ENCODE measurements around the gene PRRC2C. TPM values are rescaled to one million over a fixed set of nuclear protein-coding genes. Genes with fewer than 3 reads are reported as not detected.
"Not testable (repeated sequence)": the region's sequence is repeated elsewhere in the genome, so short reads cannot be mapped to it uniquely, and the experiment has no call there.

Gene PRRC2C
- total RNA-seq, 1 experiment from 2014 or later: 19.5 TPM

DNA sequence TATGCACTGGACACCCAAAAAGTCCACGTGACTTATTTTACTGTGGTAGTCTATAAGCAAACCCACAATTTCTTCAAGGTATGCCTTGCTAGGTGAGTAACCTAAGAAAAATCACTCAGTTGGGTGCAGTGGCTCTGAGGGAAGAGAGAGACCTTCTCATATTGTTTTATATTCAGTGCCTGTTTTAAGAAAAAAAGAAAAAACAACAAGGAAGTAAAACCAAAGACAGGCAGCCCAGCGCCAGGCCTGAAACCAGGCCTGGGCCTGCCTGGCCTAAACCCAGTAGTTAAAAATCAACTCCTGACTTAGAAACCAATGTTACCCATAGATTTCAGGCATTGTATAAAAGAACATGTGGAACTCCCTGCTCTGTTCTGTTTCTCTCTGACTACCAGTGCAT is 115.0 kb downstream of the PRRC2C start:
- not testable (repeated sequence) for H3K9me3 ChIP-seq, DNase-seq, H3K27me3 ChIP-seq, H3K4me3 ChIP-seq
- H3K36me3 ChIP-seq: peaks cover 16% of the 10 kb centered on the region

GRCh38 chr1:171600862-171601261 is 115.5 kb downstream of the PRRC2C start:
- no peak overlapping the region for H3K4me3 ChIP-seq
- no peaks in the 10 kb centered on the region for H3K27me3 ChIP-seq
- peaks cover 13% of the 10 kb centered on the region for H3K36me3 ChIP-seq
- DNase-seq: no peak
- H3K9me3 ChIP-seq: no peaks in the 10 kb centered on the region

DNA sequence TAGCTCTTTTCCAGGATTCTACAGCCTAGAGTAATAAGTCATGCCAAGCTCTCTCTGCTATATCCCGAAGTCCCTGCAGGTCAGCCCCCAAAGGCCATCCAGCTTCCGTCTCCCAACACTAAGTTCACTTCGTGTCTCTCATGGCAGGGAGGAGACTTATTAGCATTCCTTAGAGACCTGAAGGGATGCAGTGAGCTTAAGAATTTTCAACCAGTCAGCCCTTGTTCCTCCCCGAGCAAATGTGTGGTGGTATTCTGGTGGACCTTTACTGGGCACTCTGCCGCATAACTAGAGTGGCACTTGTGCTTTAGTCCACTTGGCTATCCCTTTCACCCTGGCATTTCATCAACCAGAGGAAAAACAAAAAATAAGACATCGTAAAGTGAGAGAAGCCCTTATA is 117.7 kb downstream of the PRRC2C start:
- not testable (repeated sequence) for H3K4me3 ChIP-seq, H3K9me3 ChIP-seq, H3K36me3 ChIP-seq, H3K27me3 ChIP-seq, DNase-seq

DNA sequence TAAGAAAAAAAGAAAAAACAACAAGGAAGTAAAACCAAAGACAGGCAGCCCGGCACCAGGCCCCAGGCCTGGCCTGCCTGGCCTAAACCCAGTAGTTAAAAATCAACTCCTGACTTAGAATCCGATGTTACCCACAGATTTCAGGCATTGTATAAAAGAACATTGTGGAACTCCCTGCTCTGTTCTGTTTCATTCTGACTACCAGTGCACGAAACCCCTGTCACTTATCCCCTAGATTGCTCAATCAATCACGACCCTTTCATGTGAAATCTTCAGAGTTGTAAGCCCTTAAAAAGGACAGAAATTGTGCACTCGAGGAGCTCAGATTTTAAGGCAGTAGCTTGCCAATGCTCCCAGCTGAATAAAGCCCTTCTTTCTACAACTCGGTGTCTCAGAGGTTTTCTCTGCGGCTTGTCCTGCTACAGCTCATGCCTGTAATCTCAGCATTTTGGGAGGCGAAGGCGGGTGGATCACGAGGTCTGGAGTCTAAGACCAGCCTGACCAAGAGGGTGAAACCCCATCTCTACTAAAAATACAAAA is 121.1 kb downstream of the PRRC2C start:
- Histone ChIP-seq H3K27me3 (no peaks in the 10 kb centered on the region), H3K9me3 (no peaks in the 10 kb centered on the region), H3K36me3 (no peaks in the 10 kb centered on the region), H3K4me3 (no peak overlapping the region)
- no peak for DNase-seq

- DNase-seq: peak; percentile 51
- no peaks in the 10 kb centered on the region for H3K9me3 ChIP-seq
- H3K27me3 ChIP-seq: no peaks in the 10 kb centered on the region
- no peak overlapping the region for H3K4me3 ChIP-seq
- no peaks in the 10 kb centered on the region for H3K36me3 ChIP-seq
These were observed 125.1 kb downstream of the PRRC2C start for GRCh38 chr1:171610385-171610784.

- no peak for DNase-seq
- no peaks in the 10 kb centered on the region for H3K27me3 ChIP-seq
- no peaks in the 10 kb centered on the region for H3K9me3 ChIP-seq
- H3K36me3 ChIP-seq: no peaks in the 10 kb centered on the region
- no peak overlapping the region for H3K4me3 ChIP-seq
These were observed 126.0 kb downstream of the PRRC2C start for GRCh38 chr1:171611306-171611705.

DNA sequence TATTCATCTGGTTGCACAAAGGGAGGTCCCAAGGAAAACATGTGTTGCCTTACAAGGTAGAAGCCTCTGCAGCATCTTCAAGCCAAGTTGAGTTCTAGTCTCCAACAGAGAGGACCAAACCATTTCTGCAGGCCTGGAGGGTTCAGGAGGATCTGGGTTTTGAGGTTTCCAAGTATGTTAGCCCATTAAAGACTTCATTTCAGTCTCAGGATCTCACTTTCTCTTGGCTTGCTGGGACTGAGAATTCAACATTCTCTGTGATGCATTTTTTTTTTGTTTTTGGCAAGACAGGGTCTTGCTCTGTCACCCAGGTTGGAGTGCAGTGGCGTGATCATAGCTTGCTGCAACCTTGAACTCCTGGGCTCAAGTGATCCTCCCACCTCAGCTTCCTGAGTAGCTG is 128.0 kb downstream of the PRRC2C start:
- H3K4me3 ChIP-seq: no peak overlapping the region
- H3K9me3 ChIP-seq: no peaks in the 10 kb centered on the region
- no peak for DNase-seq
- no peaks in the 10 kb centered on the region for H3K36me3 ChIP-seq
- no peaks in the 10 kb centered on the region for H3K27me3 ChIP-seq

- H3K36me3 ChIP-seq, DNase-seq, H3K27me3 ChIP-seq, H3K9me3 ChIP-seq, H3K4me3 ChIP-seq: not testable (repeated sequence)
These were observed 130.0 kb downstream of the PRRC2C start for GRCh38 chr1:171615122-171615906.

DNA sequence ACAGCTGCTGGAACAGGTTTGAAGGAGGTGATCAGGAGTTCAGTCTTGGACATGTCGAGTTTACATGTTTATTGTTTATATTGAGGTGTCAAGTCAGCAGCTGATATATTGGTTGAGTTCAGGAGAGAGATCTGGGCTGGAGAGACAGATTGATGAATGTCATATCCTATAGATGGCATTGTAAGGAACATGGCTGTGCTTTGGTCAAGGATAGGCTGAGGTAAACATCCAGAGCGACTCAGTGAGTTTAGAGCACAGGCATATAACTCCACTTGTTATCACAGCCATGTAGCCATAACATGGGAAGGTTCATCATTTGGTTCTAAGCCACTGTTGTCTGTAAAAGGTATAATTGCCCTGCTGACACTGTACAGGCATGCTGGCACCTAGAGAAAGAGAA is 131.3 kb downstream of the PRRC2C start:
- no peaks in the 10 kb centered on the region for H3K27me3 ChIP-seq
- H3K9me3 ChIP-seq: no peaks in the 10 kb centered on the region
- no peaks in the 10 kb centered on the region for H3K36me3 ChIP-seq
- no peak overlapping the region for H3K4me3 ChIP-seq
- no peak for DNase-seq

- H3K27me3 ChIP-seq: no peaks in the 10 kb centered on the region
- DNase-seq: no peak
- H3K36me3 ChIP-seq: no peaks in the 10 kb centered on the region
These were observed 136.8 kb downstream of the PRRC2C start, which contains the start of gene MYOCOS for GRCh38 chr1:171622152-171622462. Gene MYOCOS, plus strand, starts transcription at chr1:171622243. Its CDS starts 1,641 bp downstream, at chr1:171623884.

GRCh38 chr1:171623651-171624331 is 138.5 kb downstream of the PRRC2C start:
- H3K4me3 ChIP-seq: no peak overlapping the region
- no peaks in the 10 kb centered on the region for H3K36me3 ChIP-seq
- no peak for DNase-seq
- H3K9me3 ChIP-seq: no peaks in the 10 kb centered on the region
- H3K27me3 ChIP-seq: no peaks in the 10 kb centered on the region

More at GRCh38 chr1:171622152-171622462, 136.8 kb downstream of the PRRC2C start, which contains the start of gene MYOCOS:
- Histone ChIP-seq H3K9me3 (no peaks in the 10 kb centered on the region), H3K4me3 (no peak within 1 kb of the TSS)

- Histone ChIP-seq H3K4me3 (no peak overlapping the region), H3K36me3 (no peaks in the 10 kb centered on the region), H3K9me3 (no peaks in the 10 kb centered on the region), H3K27me3 (no peaks in the 10 kb centered on the region)
- DNase-seq: no peak
These were observed 139.9 kb downstream of the PRRC2C start for GRCh38 chr1:171625225-171625624.

GRCh38 chr1:171627020-171627419 is 141.7 kb downstream of the PRRC2C start:
- H3K36me3 ChIP-seq: no peaks in the 10 kb centered on the region
- H3K4me3 ChIP-seq: no peak overlapping the region
- no peak for DNase-seq
- H3K27me3 ChIP-seq: no peaks in the 10 kb centered on the region
- no peaks in the 10 kb centered on the region for H3K9me3 ChIP-seq

GRCh38 chr1:171628225-171628624 is 142.9 kb downstream of the PRRC2C start:
- Histone ChIP-seq H3K27me3 (no peaks in the 10 kb centered on the region), H3K36me3 (no peaks in the 10 kb centered on the region), H3K9me3 (no peaks in the 10 kb centered on the region), H3K4me3 (no peak overlapping the region)
- DNase-seq: no peak

DNA sequence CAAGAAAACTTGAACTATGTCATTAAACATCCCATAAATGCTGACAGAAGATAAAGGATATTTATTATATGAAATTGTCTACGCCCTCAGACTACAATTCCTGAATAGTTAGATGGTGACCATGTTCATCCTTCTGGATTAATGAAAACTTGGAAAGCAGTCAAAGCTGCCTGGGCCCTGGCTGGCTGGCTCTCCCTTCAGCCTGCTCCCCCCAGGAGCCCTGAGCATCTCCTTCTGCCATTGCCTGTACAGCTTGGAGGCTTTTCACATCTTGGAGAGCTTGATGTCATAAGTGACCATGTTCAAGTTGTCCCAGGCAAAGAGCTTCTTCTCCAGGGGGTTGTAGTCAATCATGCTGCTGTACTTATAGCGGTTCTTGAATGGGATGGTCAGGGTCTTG is 150.3 kb downstream of the PRRC2C start:
- no peaks in the 10 kb centered on the region for H3K36me3 ChIP-seq
- no peak overlapping the region for H3K4me3 ChIP-seq
- no peak for DNase-seq
- no peaks in the 10 kb centered on the region for H3K27me3 ChIP-seq
- no peaks in the 10 kb centered on the region for H3K9me3 ChIP-seq

GRCh38 chr1:171636141-171636540 is 150.8 kb downstream of the PRRC2C start:
- no peak for DNase-seq

GRCh38 chr1:171637928-171638576 is 152.7 kb downstream of the PRRC2C start:
- no peaks in the 10 kb centered on the region for H3K36me3 ChIP-seq
- no peak for DNase-seq
- H3K27me3 ChIP-seq: no peaks in the 10 kb centered on the region
- H3K9me3 ChIP-seq: no peaks in the 10 kb centered on the region
- no peak overlapping the region for H3K4me3 ChIP-seq

More at GRCh38 chr1:171636141-171636540, 150.8 kb downstream of the PRRC2C start:
- Histone ChIP-seq H3K4me3 (no peak overlapping the region), H3K36me3 (no peaks in the 10 kb centered on the region), H3K27me3 (no peaks in the 10 kb centered on the region), H3K9me3 (no peaks in the 10 kb centered on the region)

Data from MG63 (cell line).